ENCODE results near the gene CLDND2.
"Not testable (repeated sequence)": the region's sequence is repeated elsewhere in the genome, so short reads cannot be mapped to it uniquely, and the experiment has no call there.

The CLDND2 gene

GRCh38 chr19:51368366-51369282, at the start of gene CLDND2:
CLDND2 (minus strand) TSS chr19:51369003; CDS start chr19:51368577, 426 bp downstream.
- peak; percentile 41 for DNase-seq

- DNase-seq, result no peak
Measured at GRCh38 chr19:51417810-51418157, 49.0 kb upstream of the CLDND2 start.

GRCh38 chr19:51417107-51417809, 48.5 kb upstream of the CLDND2 start, which contains the start of gene SIGLEC10:
SIGLEC10 (minus strand) TSS chr19:51417642; CDS start chr19:51417581, 61 bp downstream.
- DNase-seq, result no peak

GRCh38 chr19:51416422-51416821, 47.6 kb upstream of the CLDND2 start:
- DNase-seq, result not testable (repeated sequence)

GRCh38 chr19:51415187-51415586, 46.4 kb upstream of the CLDND2 start:
- DNase-seq, result no peak

GRCh38 chr19:51410950-51411748, 42.3 kb upstream of the CLDND2 start:
- no peak for DNase-seq

- peak; percentile 51 for DNase-seq
Measured at GRCh38 chr19:51407511-51408131, 38.8 kb upstream of the CLDND2 start.

- no peak for DNase-seq
Measured at GRCh38 chr19:51402117-51402516, 33.3 kb upstream of the CLDND2 start.

- DNase-seq, result not testable (repeated sequence)
Measured at GRCh38 chr19:51399936-51400335, 31.1 kb upstream of the CLDND2 start.

GRCh38 chr19:51399231-51399630, 30.4 kb upstream of the CLDND2 start:
- no peak for DNase-seq

GRCh38 chr19:51398096-51398704, 29.4 kb upstream of the CLDND2 start:
- DNase-seq, result peak; percentile 58

GRCh38 chr19:51397453-51397852, 28.6 kb upstream of the CLDND2 start:
- DNase-seq, result not testable (repeated sequence)

GRCh38 chr19:51396175-51396574, 27.4 kb upstream of the CLDND2 start:
- no peak for DNase-seq

- peak; percentile 95 for DNase-seq
Measured at GRCh38 chr19:51394050-51394836, 25.4 kb upstream of the CLDND2 start.

GRCh38 chr19:51392701-51393100, 23.9 kb upstream of the CLDND2 start:
- no peak for DNase-seq

- DNase-seq, result no peak
Measured at GRCh38 chr19:51391073-51391611, 22.3 kb upstream of the CLDND2 start.

GRCh38 chr19:51389143-51389542, 20.3 kb upstream of the CLDND2 start:
- no peak for DNase-seq

- no peak for DNase-seq
Measured at GRCh38 chr19:51387924-51388389, 19.2 kb upstream of the CLDND2 start, which contains the start of gene LIM2. LIM2 (minus strand) TSS chr19:51387974; CDS start chr19:51387443, 531 bp downstream.

- DNase-seq, result no peak
Measured at GRCh38 chr19:51386882-51387520, 18.2 kb upstream of the CLDND2 start.

- DNase-seq, result no peak
Measured at GRCh38 chr19:51382004-51382403, 13.2 kb upstream of the CLDND2 start.

All from CD4-positive, alpha-beta T cell treated with Interleukin-4 for 4 hours (primary cell).